ENCODE measurements around the gene CAMSAP1. TPM values are rescaled to one million over a fixed set of nuclear protein-coding genes. Genes with fewer than 3 reads are reported as not detected.

CAMSAP1 gene
- total and polyA plus RNA-seq, 2 donors (not counting 1 experiment from before 2014, with no cell fraction given): 6.6 to 31.0 TPM

GRCh38 chr9:135862809-135863208 is 44.5 kb downstream of the CAMSAP1 start:
- no peaks in the 10 kb centered on the region for H3K27me3 Mint-ChIP-seq
- 94% methylated on average over 5 of the region's 8 CpGs for WGBS (ENCODE audit: insufficient coverage)
- DNase-seq (no peak), ATAC-seq (ENCODE audit: low read depth) (no peak)
- intact Hi-C loops (cut with micrococcal nuclease): no loop called here
- H4K20me1 ChIP-seq (ENCODE audit: control insufficient read depth, insufficient read depth, low read length, poor library complexity, severe bottlenecking): peaks cover 11% of the 10 kb centered on the region
- H3K9ac ChIP-seq (ENCODE audit: low read length): no peak overlapping the region
- H3K79me2 ChIP-seq (ENCODE audit: control insufficient read depth, insufficient read depth, low read length): peaks cover 25% of the 10 kb centered on the region
- H3K4me1 ChIP-seq (ENCODE audit: control insufficient read depth in 2 of 2, insufficient read depth in 2 of 2, low read length in 2 of 2): peaks cover 0 to 6% of the 10 kb centered on the region in 2 donors
- TF ChIP-seq EZH2 (IDR thresholded peaks at IDR 0.05; ENCODE audit: borderline replicate concordance, insufficient read depth, low read depth, low read length, poor library complexity, severe bottlenecking) (no peak), CTCF (IDR thresholded peaks at IDR 0.05) (no peak)
- no peaks in the 10 kb centered on the region for H3K9me3 Mint-ChIP-seq (ENCODE audit: insufficient read depth)
- no peak overlapping the region for H3K4me3 ChIP-seq (ENCODE audit: control extremely low read depth in 1 of 5, extremely low read depth in 1 of 5, insufficient read depth in 1 of 5, low read depth in 2 of 5, low read length in 4 of 5)
- CTCF ChIA-PET: interaction anchor here (1.7 to 2.3 kb wide), 4 partner anchors 44 to 260 kb away, joined by 3 to 11 read pairs (median 7); partner anchors contain the start of genes CAMSAP1 and UBAC1
- H3K4me3 Mint-ChIP-seq: no peak overlapping the region
- peaks cover 5% of the 10 kb centered on the region for H3K4me1 Mint-ChIP-seq
- H3K36me3 ChIP-seq (replicated peaks in 1 of 2; ENCODE audit: control extremely low read depth in 1 of 2, control insufficient read depth in 1 of 2, extremely low read depth in 1 of 2, insufficient read depth in 2 of 2, low read length in 1 of 2): peaks cover 0 to 14% of the 10 kb centered on the region in 2 experiments
- no peak overlapping the region for H3K4me2 ChIP-seq (replicated peaks; ENCODE audit: low read depth, low read length, poor library complexity, severe bottlenecking)
- no peak overlapping the region for H3K27ac ChIP-seq (ENCODE audit: low read length in 2 of 2)
- no peaks in the 10 kb centered on the region for H3K9me3 ChIP-seq (ENCODE audit: control extremely low read depth in 1 of 3, control insufficient read depth in 2 of 3, insufficient read depth in 1 of 3, low read length in 2 of 3)
- no peak overlapping the region for H3K27ac Mint-ChIP-seq
- POLR2A ChIA-PET: no interaction called here
- no peaks in the 10 kb centered on the region for H3K27me3 ChIP-seq (replicated peaks in 1 of 4; ENCODE audit: control extremely low read depth in 1 of 4, control insufficient read depth in 3 of 4, insufficient read depth in 4 of 4, low read length in 3 of 4)
- H2AFZ ChIP-seq (ENCODE audit: insufficient read depth, low read depth, low read length, poor library complexity, severe bottlenecking): no peak overlapping the region

DNA sequence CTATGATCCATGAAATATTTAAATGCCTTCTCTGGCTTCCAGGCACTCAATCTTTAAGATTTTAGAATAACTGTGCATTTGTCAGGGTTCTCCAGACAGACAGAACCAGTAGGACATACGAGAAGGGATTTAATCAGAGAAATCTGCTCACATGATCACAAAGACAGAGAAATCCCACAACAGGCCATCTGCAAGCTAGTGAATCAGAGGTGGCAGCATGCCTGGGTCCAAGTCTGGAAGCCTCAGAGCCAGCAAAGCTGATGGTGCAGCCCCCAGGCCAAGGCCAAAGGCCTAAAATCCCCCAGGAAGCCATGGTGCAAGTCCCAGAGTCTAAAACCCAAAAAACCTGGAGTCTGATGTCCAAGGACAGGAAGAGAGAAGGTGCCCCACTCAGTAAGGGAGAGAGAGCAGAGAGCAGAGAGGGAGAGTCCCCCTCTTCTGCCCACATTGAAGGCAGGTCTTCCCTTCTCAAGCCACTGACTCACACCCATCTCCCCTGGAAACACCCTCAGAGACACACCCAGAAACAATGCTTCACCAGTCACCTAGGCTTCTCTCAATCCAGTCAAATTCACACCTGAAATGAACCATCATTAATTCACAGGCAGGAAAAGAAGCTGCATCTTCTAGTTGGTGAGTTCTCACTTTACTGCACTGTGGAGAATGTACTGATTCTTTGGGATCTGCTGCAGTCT is 48.7 kb downstream of the CAMSAP1 start:
- H3K27me3 ChIP-seq (replicated peaks in 1 of 4; ENCODE audit: control extremely low read depth in 1 of 4, control insufficient read depth in 3 of 4, insufficient read depth in 4 of 4, low read length in 3 of 4): no peaks in the 10 kb centered on the region
- DNase-seq (no peak), ATAC-seq (ENCODE audit: low read depth) (no peak)
- no peak overlapping the region for H3K27ac ChIP-seq (ENCODE audit: low read length in 2 of 2)
- Mint-ChIP-seq H3K27ac (no peak overlapping the region), H3K4me3 (no peak overlapping the region), H3K27me3 (no peaks in the 10 kb centered on the region), H3K9me3 (ENCODE audit: insufficient read depth) (no peaks in the 10 kb centered on the region), H3K4me1 (no peaks in the 10 kb centered on the region)
- H3K4me1 ChIP-seq (ENCODE audit: control insufficient read depth in 2 of 2, insufficient read depth in 2 of 2, low read length in 2 of 2): no peaks in the 10 kb centered on the region
- peaks cover under 1% of the 10 kb centered on the region for H4K20me1 ChIP-seq (ENCODE audit: control insufficient read depth, insufficient read depth, low read length, poor library complexity, severe bottlenecking)
- H3K79me2 ChIP-seq (ENCODE audit: control insufficient read depth, insufficient read depth, low read length): peaks cover 8% of the 10 kb centered on the region
- intact Hi-C loops (cut with micrococcal nuclease): no loop called here
- no peak overlapping the region for H2AFZ ChIP-seq (ENCODE audit: insufficient read depth, low read depth, low read length, poor library complexity, severe bottlenecking)
- peaks cover 0 to 16% of the 10 kb centered on the region in 2 experiments for H3K36me3 ChIP-seq (replicated peaks in 1 of 2; ENCODE audit: control extremely low read depth in 1 of 2, control insufficient read depth in 1 of 2, extremely low read depth in 1 of 2, insufficient read depth in 2 of 2, low read length in 1 of 2)
- H3K9me3 ChIP-seq (ENCODE audit: control extremely low read depth in 1 of 3, control insufficient read depth in 2 of 3, insufficient read depth in 1 of 3, low read length in 2 of 3): no peaks in the 10 kb centered on the region
- POLR2A ChIA-PET: no interaction called here
- H3K4me3 ChIP-seq (ENCODE audit: control extremely low read depth in 1 of 5, extremely low read depth in 1 of 5, insufficient read depth in 1 of 5, low read depth in 2 of 5, low read length in 4 of 5): no peak overlapping the region
- H3K9ac ChIP-seq (ENCODE audit: low read length): no peak overlapping the region
- CTCF ChIA-PET: no interaction called here
- H3K4me2 ChIP-seq (replicated peaks; ENCODE audit: low read depth, low read length, poor library complexity, severe bottlenecking): no peak overlapping the region
- TF ChIP-seq EZH2 (IDR thresholded peaks at IDR 0.05; ENCODE audit: borderline replicate concordance, insufficient read depth, low read depth, low read length, poor library complexity, severe bottlenecking): no peak
- no peak for TF ChIP-seq CTCF (IDR thresholded peaks at IDR 0.05)
- WGBS (ENCODE audit: insufficient coverage): 100% methylated on average over 1 of the region's 1 CpG
